ENCODE results near the gene BIN1.

The BIN1 gene

DNA sequence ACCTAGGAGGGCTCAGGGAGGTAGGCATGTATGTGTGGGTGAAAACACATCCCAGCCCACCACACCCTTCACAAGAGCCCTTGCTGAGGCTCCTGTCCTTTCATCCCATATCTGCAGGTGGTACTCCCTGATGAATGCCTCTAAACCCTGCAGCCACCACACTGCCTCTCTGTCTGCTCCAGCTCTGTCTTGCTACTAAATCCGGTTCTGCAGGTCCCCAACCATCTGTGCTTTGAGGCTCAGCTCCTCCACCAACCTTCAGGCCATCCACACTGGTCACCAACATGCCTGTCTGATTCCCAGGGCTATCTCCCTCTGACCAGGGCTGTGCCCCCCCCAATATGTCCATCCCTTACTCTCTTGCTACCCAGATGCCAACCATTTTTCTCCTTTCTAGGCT lies 92.7 kb downstream of the BIN1 start:
- Histone ChIP-seq H2AFZ (ENCODE audit: insufficient read depth, low read length, poor library complexity) (no peak overlapping the region), H3K79me2 (ENCODE audit: control insufficient read depth, insufficient read depth, low read length, poor library complexity) (no peaks in the 10 kb centered on the region), H3K9ac (ENCODE audit: low read length) (no peak overlapping the region), H2BK120ac (ENCODE audit: insufficient read depth, low read length, poor library complexity) (no peak overlapping the region), H3K79me1 (ENCODE audit: low read length) (no peaks in the 10 kb centered on the region), H3K4me3 (ENCODE audit: low read depth, low read length) (no peak overlapping the region), H2BK5ac (ENCODE audit: low read depth, low read length, poor library complexity) (no peak overlapping the region), H2BK12ac (ENCODE audit: low read length) (no peak overlapping the region), H3K9me3 (ENCODE audit: insufficient read depth, low read depth, low read length) (no peaks in the 10 kb centered on the region), H2AK5ac (ENCODE audit: low read length) (no peak overlapping the region), H3K4me2 (ENCODE audit: low read length) (no peak overlapping the region), H4K91ac (ENCODE audit: low read depth, low read length) (no peak overlapping the region), H3K27me3 (ENCODE audit: insufficient read depth, low read length) (no peaks in the 10 kb centered on the region), H4K8ac (ENCODE audit: low read depth, low read length) (no peak overlapping the region), H3K14ac (ENCODE audit: low read length) (no peak overlapping the region), H3K27ac (ENCODE audit: low read depth, low read length) (no peak overlapping the region), H3K4me1 (ENCODE audit: control insufficient read depth in 1 of 2, insufficient read depth in 2 of 2, low read length in 2 of 2) (peaks cover 3 to 5% of the 10 kb centered on the region in 2 experiments), H3K18ac (ENCODE audit: low read length) (no peak overlapping the region), H4K12ac (ENCODE audit: low read depth, low read length) (no peak overlapping the region), H3K36me3 (ENCODE audit: control insufficient read depth in 1 of 2, insufficient read depth in 2 of 2, low read length in 2 of 2) (no peaks in the 10 kb centered on the region), H3K4ac (ENCODE audit: low read depth, low read length) (no peak overlapping the region), H3K23ac (ENCODE audit: low read length) (no peak overlapping the region)
- DNase-seq = no peak
- WGBS (ENCODE audit: extremely low coverage, insufficient coverage, insufficient read length) = no CpG with 5 or more reads among the region's 1 CpG

DNA sequence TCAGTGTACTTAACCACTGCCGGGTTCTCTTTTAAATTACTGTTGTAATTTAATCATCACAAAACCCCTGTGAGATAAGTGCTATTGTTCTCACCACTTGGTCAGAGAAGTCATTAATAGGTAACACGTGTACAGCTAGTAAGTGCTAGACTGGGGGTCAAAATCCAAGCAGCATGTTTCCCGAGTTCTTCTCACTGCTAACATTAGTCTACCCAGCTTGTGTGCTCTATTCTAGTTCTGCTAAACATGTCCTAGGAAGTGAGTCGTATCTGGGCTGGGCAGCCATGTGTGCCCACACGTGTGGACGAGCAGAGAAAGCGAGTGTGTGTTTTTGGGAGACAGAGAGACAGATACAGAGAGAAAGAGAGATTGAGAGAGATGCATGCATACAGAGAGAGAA lies 94.1 kb downstream of the BIN1 start:
- Histone ChIP-seq H4K91ac (ENCODE audit: low read depth, low read length) (no peak overlapping the region), H3K79me1 (ENCODE audit: low read length) (no peaks in the 10 kb centered on the region), H3K36me3 (ENCODE audit: control insufficient read depth in 1 of 2, insufficient read depth in 2 of 2, low read length in 2 of 2) (no peaks in the 10 kb centered on the region), H2AK5ac (ENCODE audit: low read length) (no peak overlapping the region), H3K4ac (ENCODE audit: low read depth, low read length) (no peak overlapping the region), H2BK5ac (ENCODE audit: low read depth, low read length, poor library complexity) (no peak overlapping the region), H2BK12ac (ENCODE audit: low read length) (no peak overlapping the region), H4K12ac (ENCODE audit: low read depth, low read length) (no peak overlapping the region), H3K4me1 (ENCODE audit: control insufficient read depth in 1 of 2, insufficient read depth in 2 of 2, low read length in 2 of 2) (peaks cover 3 to 5% of the 10 kb centered on the region in 2 experiments), H3K27ac (ENCODE audit: low read depth, low read length) (no peak overlapping the region), H3K79me2 (ENCODE audit: control insufficient read depth, insufficient read depth, low read length, poor library complexity) (no peaks in the 10 kb centered on the region), H3K4me2 (ENCODE audit: low read length) (no peak overlapping the region), H3K9ac (ENCODE audit: low read length) (no peak overlapping the region), H3K14ac (ENCODE audit: low read length) (no peak overlapping the region), H2AFZ (ENCODE audit: insufficient read depth, low read length, poor library complexity) (no peak overlapping the region), H3K18ac (ENCODE audit: low read length) (no peak overlapping the region), H2BK120ac (ENCODE audit: insufficient read depth, low read length, poor library complexity) (no peak overlapping the region), H4K8ac (ENCODE audit: low read depth, low read length) (no peak overlapping the region), H3K27me3 (ENCODE audit: insufficient read depth, low read length) (no peaks in the 10 kb centered on the region), H3K23ac (ENCODE audit: low read length) (no peak overlapping the region), H3K4me3 (ENCODE audit: low read depth, low read length) (no peak overlapping the region), H3K9me3 (ENCODE audit: insufficient read depth, low read depth, low read length) (no peaks in the 10 kb centered on the region)
- WGBS (ENCODE audit: extremely low coverage, insufficient coverage, insufficient read length) = no CpG with 5 or more reads among the region's 7 CpGs
- DNase-seq = no peak

DNA sequence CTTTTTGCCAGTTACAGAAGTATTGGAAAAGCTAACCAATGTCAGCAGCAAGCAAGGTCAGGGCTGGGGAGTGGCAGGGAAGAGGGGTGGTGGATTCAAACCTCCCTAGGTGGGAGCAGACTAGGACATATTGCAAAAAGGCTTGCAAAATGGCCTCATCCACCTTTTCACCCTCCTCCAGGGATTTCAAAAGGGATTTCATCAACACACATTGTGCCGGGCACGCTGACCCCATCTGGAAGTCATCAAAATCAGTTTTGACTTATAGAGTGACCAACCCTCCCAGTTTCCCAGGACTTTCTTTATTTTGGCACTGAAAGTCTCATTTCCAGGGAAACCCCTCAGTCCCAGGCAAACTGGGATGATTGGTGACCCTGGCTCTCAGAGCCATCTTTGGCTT lies 94.7 kb downstream of the BIN1 start:
- Histone ChIP-seq H2AFZ (ENCODE audit: insufficient read depth, low read length, poor library complexity) (no peak overlapping the region), H2AK5ac (ENCODE audit: low read length) (no peak overlapping the region), H3K79me2 (ENCODE audit: control insufficient read depth, insufficient read depth, low read length, poor library complexity) (no peaks in the 10 kb centered on the region), H2BK5ac (ENCODE audit: low read depth, low read length, poor library complexity) (no peak overlapping the region), H4K12ac (ENCODE audit: low read depth, low read length) (no peak overlapping the region), H4K91ac (ENCODE audit: low read depth, low read length) (no peak overlapping the region), H2BK120ac (ENCODE audit: insufficient read depth, low read length, poor library complexity) (no peak overlapping the region), H3K18ac (ENCODE audit: low read length) (no peak overlapping the region), H3K4ac (ENCODE audit: low read depth, low read length) (no peak overlapping the region), H3K4me2 (ENCODE audit: low read length) (no peak overlapping the region), H3K36me3 (ENCODE audit: control insufficient read depth in 1 of 2, insufficient read depth in 2 of 2, low read length in 2 of 2) (no peaks in the 10 kb centered on the region), H3K9ac (ENCODE audit: low read length) (no peak overlapping the region), H3K4me3 (ENCODE audit: low read depth, low read length) (no peak overlapping the region), H3K4me1 (ENCODE audit: control insufficient read depth in 1 of 2, insufficient read depth in 2 of 2, low read length in 2 of 2) (peaks cover 3 to 5% of the 10 kb centered on the region in 2 experiments), H3K14ac (ENCODE audit: low read length) (no peak overlapping the region), H3K79me1 (ENCODE audit: low read length) (no peaks in the 10 kb centered on the region), H4K8ac (ENCODE audit: low read depth, low read length) (no peak overlapping the region), H3K27ac (ENCODE audit: low read depth, low read length) (no peak overlapping the region), H3K9me3 (ENCODE audit: insufficient read depth, low read depth, low read length) (no peaks in the 10 kb centered on the region), H3K27me3 (ENCODE audit: insufficient read depth, low read length) (no peaks in the 10 kb centered on the region), H2BK12ac (ENCODE audit: low read length) (no peak overlapping the region), H3K23ac (ENCODE audit: low read length) (no peak overlapping the region)
- peak in 1 of 2 donors; percentile 4 for DNase-seq
- no CpG with 5 or more reads among the region's 2 CpGs for WGBS (ENCODE audit: extremely low coverage, insufficient coverage, insufficient read length)

DNA sequence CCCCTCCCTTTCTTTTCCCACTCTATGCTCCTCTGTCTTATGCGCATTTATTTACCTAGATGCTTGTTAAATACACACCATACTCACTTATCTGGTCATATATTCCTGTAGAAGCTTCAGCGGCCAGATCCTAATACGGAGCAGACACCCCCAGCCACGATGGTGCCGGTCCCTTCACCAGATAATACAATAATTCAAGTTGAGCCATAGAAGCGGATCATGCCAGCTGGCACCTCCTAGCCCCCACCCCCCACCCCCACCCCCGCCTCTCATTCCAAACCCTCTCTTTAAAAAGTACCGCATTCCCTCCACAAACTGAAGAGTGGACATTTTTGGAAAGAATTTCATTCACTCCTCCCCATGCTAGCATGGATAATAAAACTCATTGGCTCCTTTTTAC lies 95.2 kb downstream of the BIN1 start:
- H2AFZ ChIP-seq (ENCODE audit: insufficient read depth, low read length, poor library complexity) = no peak overlapping the region
- WGBS (ENCODE audit: extremely low coverage, insufficient coverage, insufficient read length) = no CpG with 5 or more reads among the region's 8 CpGs
- no peak overlapping the region for H3K18ac ChIP-seq (ENCODE audit: low read length)
- H3K9me3 ChIP-seq (ENCODE audit: insufficient read depth, low read depth, low read length) = no peaks in the 10 kb centered on the region
- no peaks in the 10 kb centered on the region for H3K36me3 ChIP-seq (ENCODE audit: control insufficient read depth in 1 of 2, insufficient read depth in 2 of 2, low read length in 2 of 2)
- H2AK5ac ChIP-seq (ENCODE audit: low read length) = no peak overlapping the region
- H3K79me1 ChIP-seq (ENCODE audit: low read length) = no peaks in the 10 kb centered on the region
- no peak overlapping the region for H3K4me3 ChIP-seq (ENCODE audit: low read depth, low read length)
- no peak overlapping the region for H2BK5ac ChIP-seq (ENCODE audit: low read depth, low read length, poor library complexity)
- no peak overlapping the region for H3K4ac ChIP-seq (ENCODE audit: low read depth, low read length)
- H3K23ac ChIP-seq (ENCODE audit: low read length) = no peak overlapping the region
- H2BK12ac ChIP-seq (ENCODE audit: low read length) = no peak overlapping the region
- H3K14ac ChIP-seq (ENCODE audit: low read length) = no peak overlapping the region
- no peaks in the 10 kb centered on the region for H3K27me3 ChIP-seq (ENCODE audit: insufficient read depth, low read length)
- H3K79me2 ChIP-seq (ENCODE audit: control insufficient read depth, insufficient read depth, low read length, poor library complexity) = no peaks in the 10 kb centered on the region
- no peak overlapping the region for H3K4me2 ChIP-seq (ENCODE audit: low read length)
- H2BK120ac ChIP-seq (ENCODE audit: insufficient read depth, low read length, poor library complexity) = no peak overlapping the region
- H4K8ac ChIP-seq (ENCODE audit: low read depth, low read length) = no peak overlapping the region
- H3K9ac ChIP-seq (ENCODE audit: low read length) = no peak overlapping the region
- no peak overlapping the region for H4K91ac ChIP-seq (ENCODE audit: low read depth, low read length)
- DNase-seq = no peak
- H3K27ac ChIP-seq (ENCODE audit: low read depth, low read length) = no peak overlapping the region
- peaks cover 3 to 5% of the 10 kb centered on the region in 2 experiments for H3K4me1 ChIP-seq (ENCODE audit: control insufficient read depth in 1 of 2, insufficient read depth in 2 of 2, low read length in 2 of 2)
- no peak overlapping the region for H4K12ac ChIP-seq (ENCODE audit: low read depth, low read length)
